Fibroblast of villous mesenchyme (primary cell): ENCODE measurements around the gene PRX. TPM values are rescaled to one million over a fixed set of nuclear protein-coding genes. Genes with fewer than 3 reads are reported as not detected.
A peak's percentile ranks its signal among the peaks of the same experiment; 100 is the strongest.

Experiments used
- DNase-seq: peaks from one replicate; pipeline ENCODE4 v3.0.0-alpha.2; 2010; ENCODE audit warnings: low read depth
- H3K4me3 ChIP-seq: 2 replicates; pipeline ENCODE4 v1.5.1; 2011; ENCODE audit warnings: low read depth, mild to moderate bottlenecking, low read length
- total RNA-seq: library from RNA; depleted of rRNA; stranded (reverse); fragments of >200 nt; gene quantifications from 2 replicates; pipeline ENCODE4 v1.2.3, GENCODE V29; 2012
- TF ChIP-seq, protein P1 (sequence below): IDR thresholded peaks from 2 replicates; pipeline ENCODE4 v1.5.1; 2012; ENCODE audit warnings: low read depth, mild to moderate bottlenecking, low read length; ENCODE audit not compliant: insufficient read depth

PRX gene
- total RNA-seq, 1 donor: 0.86 TPM

DNA sequence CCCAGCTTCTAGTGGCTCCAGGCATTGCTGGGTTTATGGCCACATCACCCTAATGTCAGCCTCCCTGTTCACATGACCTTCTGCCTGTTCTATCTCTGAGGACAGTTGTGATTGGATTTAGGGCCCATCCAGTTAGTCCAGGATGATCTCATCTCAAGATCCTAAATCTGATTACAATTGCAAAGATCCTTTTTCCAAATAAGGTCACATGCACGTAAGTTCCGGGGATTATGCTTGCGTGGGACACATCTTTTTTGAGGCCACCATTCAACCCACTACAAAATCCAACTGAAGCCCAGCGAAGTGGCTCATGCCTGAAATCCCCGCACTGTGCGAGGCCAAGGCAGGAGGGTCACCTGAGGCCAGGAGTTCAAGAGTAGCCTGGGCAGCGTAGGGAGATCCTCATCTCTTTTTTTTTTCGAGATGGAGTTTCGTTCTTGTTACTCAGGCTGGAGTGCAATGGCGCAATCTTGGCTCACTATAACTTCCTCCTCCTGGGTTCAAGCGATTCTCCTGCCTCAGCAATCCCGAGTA is 52.4 kb downstream of the PRX start:
- TF ChIP-seq, protein P1, sequence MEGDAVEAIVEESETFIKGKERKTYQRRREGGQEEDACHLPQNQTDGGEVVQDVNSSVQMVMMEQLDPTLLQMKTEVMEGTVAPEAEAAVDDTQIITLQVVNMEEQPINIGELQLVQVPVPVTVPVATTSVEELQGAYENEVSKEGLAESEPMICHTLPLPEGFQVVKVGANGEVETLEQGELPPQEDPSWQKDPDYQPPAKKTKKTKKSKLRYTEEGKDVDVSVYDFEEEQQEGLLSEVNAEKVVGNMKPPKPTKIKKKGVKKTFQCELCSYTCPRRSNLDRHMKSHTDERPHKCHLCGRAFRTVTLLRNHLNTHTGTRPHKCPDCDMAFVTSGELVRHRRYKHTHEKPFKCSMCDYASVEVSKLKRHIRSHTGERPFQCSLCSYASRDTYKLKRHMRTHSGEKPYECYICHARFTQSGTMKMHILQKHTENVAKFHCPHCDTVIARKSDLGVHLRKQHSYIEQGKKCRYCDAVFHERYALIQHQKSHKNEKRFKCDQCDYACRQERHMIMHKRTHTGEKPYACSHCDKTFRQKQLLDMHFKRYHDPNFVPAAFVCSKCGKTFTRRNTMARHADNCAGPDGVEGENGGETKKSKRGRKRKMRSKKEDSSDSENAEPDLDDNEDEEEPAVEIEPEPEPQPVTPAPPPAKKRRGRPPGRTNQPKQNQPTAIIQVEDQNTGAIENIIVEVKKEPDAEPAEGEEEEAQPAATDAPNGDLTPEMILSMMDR: no peak
- DNase-seq: peak; percentile 27
- H3K4me3 ChIP-seq: no peak overlapping the region

DNA sequence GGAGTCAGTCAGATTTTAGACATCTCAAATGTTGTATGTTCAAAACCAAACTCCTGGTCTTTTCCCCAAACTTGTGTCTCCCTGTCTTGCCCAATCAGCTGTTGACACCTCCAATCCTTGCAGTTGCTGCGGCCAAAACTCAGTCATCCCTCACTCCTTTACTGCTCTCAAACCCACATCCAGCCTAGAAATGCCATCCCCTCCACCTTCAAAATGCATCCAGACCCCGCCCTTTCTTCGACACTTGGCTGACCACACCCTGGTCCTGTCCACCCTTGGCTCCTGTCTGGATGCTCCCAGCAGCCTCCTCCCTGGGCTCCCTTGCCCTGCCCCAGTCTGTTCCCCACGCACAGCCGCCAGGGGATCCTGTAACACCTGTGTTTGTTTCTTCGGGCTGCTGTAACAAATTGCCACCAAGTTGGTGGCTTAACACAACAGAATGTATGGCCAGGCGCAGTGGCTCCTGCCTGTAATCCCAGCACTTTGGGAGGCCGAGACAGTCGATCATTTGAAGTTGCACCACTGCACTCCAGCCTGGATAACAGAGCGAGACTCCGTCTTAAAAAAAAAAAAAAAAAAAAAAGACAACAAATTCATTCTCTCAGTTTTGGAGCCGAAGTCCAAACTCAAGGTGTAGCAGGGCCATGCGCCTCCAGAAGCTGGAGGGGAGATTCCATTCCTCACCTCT is 53.0 kb downstream of the PRX start:
- TF ChIP-seq, protein P1: no peak
- DNase-seq: no peak
- H3K4me3 ChIP-seq: no peak overlapping the region

DNA sequence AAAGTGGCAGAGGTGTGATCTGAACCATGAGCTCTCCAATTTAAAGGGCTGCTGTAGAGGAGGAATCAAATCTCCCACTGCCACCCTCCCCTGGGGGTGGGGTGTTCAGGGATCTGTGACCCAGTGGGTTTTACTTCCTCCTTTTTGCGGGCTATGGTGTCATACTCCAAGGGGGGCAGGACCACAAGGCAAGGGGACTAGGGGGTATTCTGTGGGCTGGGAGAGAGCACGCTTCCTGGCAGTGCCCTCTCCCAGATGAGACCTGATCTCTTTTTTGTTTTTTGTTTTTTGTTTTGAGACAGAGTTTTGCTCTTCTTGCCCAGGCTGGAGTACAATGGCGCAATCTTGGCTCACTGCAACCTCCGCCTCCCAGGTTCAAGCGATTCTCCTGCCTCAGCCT is 54.4 kb downstream of the PRX start:
- H3K4me3 ChIP-seq: no peak overlapping the region
- TF ChIP-seq, protein P1: no peak
- DNase-seq: no peak

DNA sequence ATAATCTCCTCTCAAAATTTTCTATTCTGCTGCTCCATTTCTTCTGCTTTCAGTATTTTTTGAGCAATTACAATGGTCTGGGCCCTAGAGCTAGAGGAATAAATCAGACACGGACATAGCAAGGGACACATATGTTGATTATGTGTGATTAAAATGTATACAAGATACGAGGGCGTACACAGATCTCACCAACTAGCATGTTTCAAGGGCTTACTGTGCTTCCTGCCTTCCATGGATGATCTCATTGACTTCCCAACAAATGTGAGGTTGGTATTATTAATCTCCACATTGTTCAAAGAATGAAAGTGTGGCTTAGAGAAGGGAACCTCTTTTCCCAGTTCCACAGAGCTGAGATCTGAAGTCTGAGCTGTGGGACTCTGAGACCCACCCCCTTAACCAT is 55.5 kb downstream of the PRX start:
- H3K4me3 ChIP-seq: no peak overlapping the region
- DNase-seq: no peak
- TF ChIP-seq, protein P1: no peak

DNA sequence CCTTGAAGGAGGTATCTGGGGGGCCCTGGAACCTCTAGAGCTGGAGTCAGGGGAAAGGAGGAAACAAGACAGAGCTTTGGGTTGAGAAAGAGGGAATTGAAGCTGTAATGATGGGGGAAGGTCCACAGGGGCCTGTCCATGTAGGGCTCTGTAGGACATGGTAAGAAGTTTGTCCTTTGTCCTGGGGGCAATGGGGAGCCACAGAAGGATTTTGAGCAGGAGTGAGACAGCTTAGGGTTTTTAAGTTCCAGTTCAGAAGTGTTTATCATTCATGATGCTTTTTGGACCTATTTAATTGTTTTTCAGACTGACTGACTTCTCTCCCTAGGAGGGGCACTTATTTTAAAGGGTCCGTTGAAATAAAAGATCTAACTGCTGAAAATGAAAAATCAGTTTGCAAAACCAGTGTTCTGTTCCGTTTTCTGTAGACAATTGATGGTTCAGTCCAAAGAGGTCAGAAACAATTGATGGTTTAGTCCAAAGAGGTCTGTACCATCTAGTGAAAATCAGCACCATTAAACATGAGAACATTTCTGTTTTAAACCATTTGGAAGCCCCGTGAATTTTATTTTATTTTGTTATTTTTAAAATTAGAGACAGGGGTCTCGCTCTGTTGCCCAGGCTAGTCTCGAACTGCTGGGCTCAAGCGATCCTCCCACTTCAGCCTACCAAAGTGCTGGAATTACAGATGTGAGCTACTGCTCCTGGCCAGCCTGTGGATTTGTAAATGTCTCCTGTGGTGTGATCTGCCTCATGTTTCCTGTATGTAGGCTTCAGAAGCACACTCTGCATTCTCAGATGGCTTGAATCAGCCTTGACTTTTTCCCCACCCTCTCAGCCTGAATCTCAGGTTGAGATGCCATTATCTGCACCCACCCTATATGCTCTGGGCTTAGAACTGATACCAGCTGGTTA is 56.2 kb downstream of the PRX start:
- H3K4me3 ChIP-seq: no peak overlapping the region
- DNase-seq: no peak
- TF ChIP-seq, protein P1: no peak

DNA sequence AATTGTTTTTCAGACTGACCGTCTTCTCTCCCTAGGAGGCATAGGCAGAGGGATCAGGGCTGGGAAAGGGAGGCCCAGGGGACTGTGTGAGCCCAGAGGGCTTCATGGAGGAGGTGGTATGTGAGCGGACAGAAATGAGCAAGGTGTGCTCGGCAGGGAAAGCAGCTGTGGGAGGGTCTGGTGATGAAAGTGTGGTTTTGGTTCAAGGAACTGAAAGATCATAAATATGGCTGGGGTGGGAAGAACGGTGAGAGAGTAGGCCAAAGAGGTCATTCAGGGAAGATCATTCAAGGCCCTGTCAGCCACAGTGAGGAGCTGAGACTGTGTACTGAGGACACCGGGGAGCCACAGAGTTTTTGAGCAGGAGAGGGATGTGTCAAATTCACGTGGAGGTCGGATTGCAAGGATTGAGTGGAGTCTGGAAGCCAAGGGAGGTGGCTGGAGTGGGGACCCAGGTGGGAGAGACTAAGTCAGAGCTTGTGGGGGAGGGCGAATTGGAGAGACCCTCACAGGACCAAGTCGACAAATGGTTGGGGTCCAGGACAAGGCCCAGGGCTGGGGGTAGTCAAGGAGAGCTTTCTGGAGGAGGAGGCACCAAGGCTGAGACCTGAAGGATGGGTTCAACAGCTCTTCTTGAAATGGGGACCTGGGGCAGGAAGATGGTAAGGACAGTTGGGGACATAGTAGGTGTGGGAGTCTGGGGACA is 57.0 kb downstream of the PRX start:
- TF ChIP-seq, protein P1: no peak
- no peak for DNase-seq

More for the DNA sequence above, 57.0 kb downstream of the PRX start:
- no peak overlapping the region for H3K4me3 ChIP-seq
